Astrocyte (in vitro differentiated cells and primary cell): Measurements from ENCODE around the gene ARHGAP26. TPM values are rescaled to one million over a fixed set of nuclear protein-coding genes. Genes with fewer than 3 reads are reported as not detected.
A peak's percentile ranks its signal among the peaks of the same experiment; 100 is the strongest.

Experiments used
- DNase-seq: peaks from one replicate; pipeline ENCODE4 v3.0.0-alpha.2; 2010; ENCODE audit warnings: low read depth
- FAIRE-seq: peaks from 2 replicates; lab custom pipeline; 2011; peaks lifted over from hg19 to GRCh38; lab: Jason Lieb, UNC
- H2AFZ ChIP-seq: 2 replicates; pipeline ENCODE4 v1.6.0; 2012; ENCODE audit warnings: low read depth, low read length, inconsistent platforms
- H3K27ac ChIP-seq: 2 replicates; pipeline ENCODE4 v1.5.1; 2011; ENCODE audit warnings: low read depth, low read length, inconsistent platforms
- H3K27me3 ChIP-seq: 2 replicates; pipeline ENCODE4 v1.6.0; 2011; ENCODE audit warnings: low read length, inconsistent platforms; ENCODE audit not compliant: insufficient read depth
- H3K36me3 ChIP-seq: 2 replicates; pipeline ENCODE4 v1.5.1; 2011; ENCODE audit warnings: low read length, inconsistent platforms; ENCODE audit not compliant: insufficient read depth
- H3K4me1 ChIP-seq: 2 replicates; pipeline ENCODE4 v1.5.1; 2011; ENCODE audit warnings: low read length, inconsistent platforms; ENCODE audit not compliant: insufficient read depth
- H3K4me2 ChIP-seq: 2 replicates; pipeline ENCODE4 v1.6.0; 2012; ENCODE audit warnings: low read length, inconsistent platforms
- H3K4me3 ChIP-seq: 2 replicates; pipeline ENCODE4 v1.5.1; 2011; ENCODE audit warnings: low read depth, mild to moderate bottlenecking, low read length, inconsistent platforms; ENCODE audit not compliant: insufficient read depth
- H3K79me2 ChIP-seq: 2 replicates; pipeline ENCODE4 v1.6.0; 2012; ENCODE audit warnings: mild to moderate bottlenecking, low read length, inconsistent platforms; ENCODE audit not compliant: insufficient read depth
- H3K9ac ChIP-seq: 2 replicates; pipeline ENCODE4 v1.6.0; 2012; ENCODE audit warnings: mild to moderate bottlenecking, low read length, inconsistent platforms
- H3K9me3 ChIP-seq: 2 replicates; pipeline ENCODE4 v1.5.1; 2012; ENCODE audit warnings: low read depth, mild to moderate bottlenecking, low read length, inconsistent platforms; ENCODE audit not compliant: insufficient read depth
- H4K20me1 ChIP-seq: 2 replicates; pipeline ENCODE4 v1.6.0; 2012; ENCODE audit warnings: low read length, inconsistent platforms; ENCODE audit not compliant: insufficient read depth
- H3K27ac Mint-ChIP-seq: one replicate; pipeline ENCODE4 v1.8.0; 2021; ENCODE audit warnings: mild to moderate bottlenecking, mixed read lengths; ENCODE audit not compliant: unreplicated experiment
- H3K27me3 Mint-ChIP-seq: one replicate; pipeline ENCODE4 v1.8.0; 2021; ENCODE audit warnings: low read depth, mixed read lengths; ENCODE audit not compliant: unreplicated experiment
- H3K36me3 Mint-ChIP-seq: one replicate; pipeline ENCODE4 v1.8.0; 2021; ENCODE audit warnings: low read depth, mixed read lengths; ENCODE audit not compliant: unreplicated experiment
- H3K4me1 Mint-ChIP-seq: one replicate; pipeline ENCODE4 v1.8.0; 2021; ENCODE audit warnings: low read depth, mixed read lengths; ENCODE audit not compliant: unreplicated experiment
- H3K4me3 Mint-ChIP-seq: one replicate; pipeline ENCODE4 v1.8.0; 2021; ENCODE audit warnings: mild to moderate bottlenecking, moderate library complexity, mixed read lengths; ENCODE audit not compliant: unreplicated experiment
- H3K9me3 Mint-ChIP-seq: one replicate; pipeline ENCODE4 v1.8.0; 2021; ENCODE audit warnings: mild to moderate bottlenecking, mixed read lengths; ENCODE audit not compliant: unreplicated experiment
- EZH2 ChIP-seq: IDR thresholded peaks from 2 replicates; pipeline ENCODE4 v1.6.1; 2012; ENCODE audit warnings: mild to moderate bottlenecking, low read length, inconsistent platforms; ENCODE audit not compliant: insufficient read depth
- total RNA-seq: library from RNA; stranded (reverse); gene quantifications from 2 replicates; pipeline ENCODE4 v1.2.1, GENCODE V29; 2021
- TF ChIP-seq, protein P1 (sequence below): IDR thresholded peaks from 2 replicates; pipeline ENCODE4 v1.5.1; 2011; ENCODE audit warnings: low read depth, mild to moderate bottlenecking, inconsistent platforms, low read length, moderate library complexity; ENCODE audit not compliant: insufficient read depth

The ARHGAP26 gene
- total RNA-seq, 1 donor from 2014 or later, result 5.6 TPM

DNA sequence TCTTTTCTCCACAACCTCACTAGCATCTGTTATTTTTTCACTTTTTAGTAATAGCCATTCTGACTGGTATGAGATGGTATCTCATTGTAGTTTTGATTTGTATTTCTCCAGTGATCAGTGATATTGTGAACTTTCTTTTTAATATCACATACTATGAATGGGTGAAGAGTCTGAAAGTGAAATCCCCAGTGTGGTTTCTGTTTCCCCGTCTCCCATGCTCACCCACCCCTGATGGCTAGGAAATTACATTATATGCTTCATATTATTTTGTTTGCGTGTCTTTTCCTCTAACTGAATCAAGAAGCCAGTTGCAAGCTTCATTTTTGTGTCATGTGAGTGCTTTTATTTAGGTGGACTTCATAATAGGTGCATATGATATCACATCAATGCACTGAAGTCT is 171.1 kb downstream of the ARHGAP26 start:
- no peaks in the 10 kb centered on the region for H4K20me1 ChIP-seq
- no peak overlapping the region for H3K9ac ChIP-seq
- H3K4me2 ChIP-seq, result no peak overlapping the region
- no peak overlapping the region for H3K27ac Mint-ChIP-seq
- no peak overlapping the region for H3K4me3 Mint-ChIP-seq
- no peak for TF ChIP-seq EZH2
- TF ChIP-seq, protein P1, sequence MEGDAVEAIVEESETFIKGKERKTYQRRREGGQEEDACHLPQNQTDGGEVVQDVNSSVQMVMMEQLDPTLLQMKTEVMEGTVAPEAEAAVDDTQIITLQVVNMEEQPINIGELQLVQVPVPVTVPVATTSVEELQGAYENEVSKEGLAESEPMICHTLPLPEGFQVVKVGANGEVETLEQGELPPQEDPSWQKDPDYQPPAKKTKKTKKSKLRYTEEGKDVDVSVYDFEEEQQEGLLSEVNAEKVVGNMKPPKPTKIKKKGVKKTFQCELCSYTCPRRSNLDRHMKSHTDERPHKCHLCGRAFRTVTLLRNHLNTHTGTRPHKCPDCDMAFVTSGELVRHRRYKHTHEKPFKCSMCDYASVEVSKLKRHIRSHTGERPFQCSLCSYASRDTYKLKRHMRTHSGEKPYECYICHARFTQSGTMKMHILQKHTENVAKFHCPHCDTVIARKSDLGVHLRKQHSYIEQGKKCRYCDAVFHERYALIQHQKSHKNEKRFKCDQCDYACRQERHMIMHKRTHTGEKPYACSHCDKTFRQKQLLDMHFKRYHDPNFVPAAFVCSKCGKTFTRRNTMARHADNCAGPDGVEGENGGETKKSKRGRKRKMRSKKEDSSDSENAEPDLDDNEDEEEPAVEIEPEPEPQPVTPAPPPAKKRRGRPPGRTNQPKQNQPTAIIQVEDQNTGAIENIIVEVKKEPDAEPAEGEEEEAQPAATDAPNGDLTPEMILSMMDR, result no peak
- no peak overlapping the region for H3K4me3 ChIP-seq
- no peaks in the 10 kb centered on the region for H3K9me3 ChIP-seq
- H3K9me3 Mint-ChIP-seq, result no peaks in the 10 kb centered on the region
- H3K36me3 Mint-ChIP-seq, result no peaks in the 10 kb centered on the region
- peaks cover 2% of the 10 kb centered on the region for H3K4me1 Mint-ChIP-seq
- H2AFZ ChIP-seq, result no peak overlapping the region
- H3K27ac ChIP-seq, result no peak overlapping the region
- H3K27me3 ChIP-seq, result no peaks in the 10 kb centered on the region
- H3K36me3 ChIP-seq, result no peaks in the 10 kb centered on the region
- H3K4me1 ChIP-seq, result no peaks in the 10 kb centered on the region
- H3K79me2 ChIP-seq, result no peaks in the 10 kb centered on the region
- DNase-seq (no peak), FAIRE-seq (no peak)
- H3K27me3 Mint-ChIP-seq, result no peaks in the 10 kb centered on the region

DNA sequence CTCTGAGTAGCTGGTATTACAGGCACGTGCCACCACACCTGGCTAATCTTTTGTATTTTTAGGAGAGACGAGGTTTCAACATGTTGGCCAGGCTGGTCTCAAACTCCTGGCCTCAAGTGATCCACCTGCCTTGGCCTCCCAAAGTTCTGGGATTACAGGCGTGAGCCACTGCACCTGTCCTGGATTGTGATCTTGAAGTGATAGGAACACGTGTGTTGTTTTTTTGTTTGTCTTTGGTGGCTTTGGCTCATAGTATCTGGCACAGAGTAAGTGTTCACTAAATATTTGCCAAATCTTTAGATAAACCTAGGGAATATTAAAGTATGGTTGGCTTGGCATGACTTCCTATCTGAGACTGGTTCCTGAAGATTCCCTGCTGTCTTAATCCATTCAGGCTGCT is 172.7 kb downstream of the ARHGAP26 start:
- H3K9ac ChIP-seq, result no peak overlapping the region
- H3K27me3 ChIP-seq, result no peaks in the 10 kb centered on the region
- no peaks in the 10 kb centered on the region for H3K4me1 ChIP-seq
- no peaks in the 10 kb centered on the region for H3K79me2 ChIP-seq
- FAIRE-seq, result no peak
- TF ChIP-seq, protein P1, result no peak
- no peak for TF ChIP-seq EZH2
- no peaks in the 10 kb centered on the region for H4K20me1 ChIP-seq
- H3K9me3 ChIP-seq, result no peaks in the 10 kb centered on the region
- Mint-ChIP-seq H3K27ac (no peak overlapping the region), H3K9me3 (peaks cover 3% of the 10 kb centered on the region), H3K36me3 (no peaks in the 10 kb centered on the region), H3K4me3 (no peak overlapping the region), H3K27me3 (no peaks in the 10 kb centered on the region), H3K4me1 (peaks cover 2% of the 10 kb centered on the region)
- H3K4me3 ChIP-seq, result no peak overlapping the region
- no peak overlapping the region for H2AFZ ChIP-seq
- H3K4me2 ChIP-seq, result no peak overlapping the region
- DNase-seq, result no peak
- no peaks in the 10 kb centered on the region for H3K36me3 ChIP-seq
- H3K27ac ChIP-seq, result no peak overlapping the region

DNA sequence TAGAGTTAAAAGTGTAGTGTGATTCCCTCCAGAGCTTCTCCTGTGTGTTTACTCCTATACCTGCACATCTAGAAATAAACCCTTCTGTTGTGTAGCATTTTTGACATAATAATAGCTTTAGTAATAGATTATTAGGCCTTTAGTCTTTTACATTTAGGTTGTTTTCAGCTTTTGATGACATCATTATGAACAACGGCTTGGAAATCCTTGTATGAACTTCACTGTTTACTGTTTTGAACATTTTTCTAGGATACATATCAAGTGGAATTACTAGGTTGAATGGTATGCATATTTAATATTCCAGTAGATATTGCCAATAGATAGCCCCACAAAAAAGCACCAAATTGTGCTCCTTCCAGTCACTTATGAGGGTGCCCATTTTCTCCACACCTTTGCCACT is 174.0 kb downstream of the ARHGAP26 start:
- Histone ChIP-seq H3K4me1 (no peaks in the 10 kb centered on the region), H3K27me3 (no peaks in the 10 kb centered on the region), H3K27ac (no peak overlapping the region), H3K4me3 (no peak overlapping the region), H2AFZ (no peak overlapping the region), H3K36me3 (no peaks in the 10 kb centered on the region), H3K79me2 (no peaks in the 10 kb centered on the region), H3K4me2 (no peak overlapping the region), H4K20me1 (no peaks in the 10 kb centered on the region), H3K9me3 (no peaks in the 10 kb centered on the region), H3K9ac (no peak overlapping the region)
- DNase-seq (peak; percentile 10), FAIRE-seq (no peak)
- Mint-ChIP-seq H3K9me3 (peaks cover 3% of the 10 kb centered on the region), H3K36me3 (no peaks in the 10 kb centered on the region), H3K4me3 (no peak overlapping the region), H3K27me3 (no peaks in the 10 kb centered on the region), H3K4me1 (no peaks in the 10 kb centered on the region), H3K27ac (no peak overlapping the region)
- TF ChIP-seq EZH2, result no peak
- TF ChIP-seq, protein P1, result no peak
